ENCODE data around the gene PTGDS. TPM values are rescaled to one million over a fixed set of nuclear protein-coding genes. Genes with fewer than 3 reads are reported as not detected.

Gene PTGDS
- total and polyA plus RNA-seq, 9 of the 15 experiments (the other 6 are each of a cell fraction or from before 2014, with no cell fraction given) = 0.46 to 7.1 (median 2.0) TPM

- TF ChIP-seq, protein P1, sequence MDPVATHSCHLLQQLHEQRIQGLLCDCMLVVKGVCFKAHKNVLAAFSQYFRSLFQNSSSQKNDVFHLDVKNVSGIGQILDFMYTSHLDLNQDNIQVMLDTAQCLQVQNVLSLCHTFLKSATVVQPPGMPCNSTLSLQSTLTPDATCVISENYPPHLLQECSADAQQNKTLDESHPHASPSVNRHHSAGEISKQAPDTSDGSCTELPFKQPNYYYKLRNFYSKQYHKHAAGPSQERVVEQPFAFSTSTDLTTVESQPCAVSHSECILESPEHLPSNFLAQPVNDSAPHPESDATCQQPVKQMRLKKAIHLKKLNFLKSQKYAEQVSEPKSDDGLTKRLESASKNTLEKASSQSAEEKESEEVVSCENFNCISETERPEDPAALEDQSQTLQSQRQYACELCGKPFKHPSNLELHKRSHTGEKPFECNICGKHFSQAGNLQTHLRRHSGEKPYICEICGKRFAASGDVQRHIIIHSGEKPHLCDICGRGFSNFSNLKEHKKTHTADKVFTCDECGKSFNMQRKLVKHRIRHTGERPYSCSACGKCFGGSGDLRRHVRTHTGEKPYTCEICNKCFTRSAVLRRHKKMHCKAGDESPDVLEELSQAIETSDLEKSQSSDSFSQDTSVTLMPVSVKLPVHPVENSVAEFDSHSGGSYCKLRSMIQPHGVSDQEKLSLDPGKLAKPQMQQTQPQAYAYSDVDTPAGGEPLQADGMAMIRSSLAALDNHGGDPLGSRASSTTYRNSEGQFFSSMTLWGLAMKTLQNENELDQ (CRISPR knock-in tag; IDR thresholded peaks at IDR 0.05; ENCODE audit: borderline replicate concordance) = no peak
- TF ChIP-seq, protein P2, sequence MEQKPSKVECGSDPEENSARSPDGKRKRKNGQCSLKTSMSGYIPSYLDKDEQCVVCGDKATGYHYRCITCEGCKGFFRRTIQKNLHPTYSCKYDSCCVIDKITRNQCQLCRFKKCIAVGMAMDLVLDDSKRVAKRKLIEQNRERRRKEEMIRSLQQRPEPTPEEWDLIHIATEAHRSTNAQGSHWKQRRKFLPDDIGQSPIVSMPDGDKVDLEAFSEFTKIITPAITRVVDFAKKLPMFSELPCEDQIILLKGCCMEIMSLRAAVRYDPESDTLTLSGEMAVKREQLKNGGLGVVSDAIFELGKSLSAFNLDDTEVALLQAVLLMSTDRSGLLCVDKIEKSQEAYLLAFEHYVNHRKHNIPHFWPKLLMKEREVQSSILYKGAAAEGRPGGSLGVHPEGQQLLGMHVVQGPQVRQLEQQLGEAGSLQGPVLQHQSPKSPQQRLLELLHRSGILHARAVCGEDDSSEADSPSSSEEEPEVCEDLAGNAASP (IDR thresholded peaks at IDR 0.05) = no peak
- TF ChIP-seq, protein P3, sequence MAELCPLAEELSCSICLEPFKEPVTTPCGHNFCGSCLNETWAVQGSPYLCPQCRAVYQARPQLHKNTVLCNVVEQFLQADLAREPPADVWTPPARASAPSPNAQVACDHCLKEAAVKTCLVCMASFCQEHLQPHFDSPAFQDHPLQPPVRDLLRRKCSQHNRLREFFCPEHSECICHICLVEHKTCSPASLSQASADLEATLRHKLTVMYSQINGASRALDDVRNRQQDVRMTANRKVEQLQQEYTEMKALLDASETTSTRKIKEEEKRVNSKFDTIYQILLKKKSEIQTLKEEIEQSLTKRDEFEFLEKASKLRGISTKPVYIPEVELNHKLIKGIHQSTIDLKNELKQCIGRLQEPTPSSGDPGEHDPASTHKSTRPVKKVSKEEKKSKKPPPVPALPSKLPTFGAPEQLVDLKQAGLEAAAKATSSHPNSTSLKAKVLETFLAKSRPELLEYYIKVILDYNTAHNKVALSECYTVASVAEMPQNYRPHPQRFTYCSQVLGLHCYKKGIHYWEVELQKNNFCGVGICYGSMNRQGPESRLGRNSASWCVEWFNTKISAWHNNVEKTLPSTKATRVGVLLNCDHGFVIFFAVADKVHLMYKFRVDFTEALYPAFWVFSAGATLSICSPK (IDR thresholded peaks at IDR 0.05; ENCODE audit: borderline replicate concordance) = no peak
- TF ChIP-seq BCOR (IDR thresholded peaks at IDR 0.05) (no peak), ZNF398 (CRISPR knock-in tag; IDR thresholded peaks at IDR 0.05) (no peak), HMGN3 (IDR thresholded peaks at IDR 0.05; ENCODE audit: borderline replicate concordance, extremely low read depth, insufficient read length, low read depth, low read length) (peak; percentile 68), ZZZ3 (IDR thresholded peaks at IDR 0.05) (no peak), ZBED1 (IDR thresholded peaks at IDR 0.05) (no peak), POU5F1 (IDR thresholded peaks at IDR 0.05; ENCODE audit: borderline replicate concordance, low read depth, low read length, partially characterized antibody) (no peak), NBN (IDR thresholded peaks at IDR 0.05; ENCODE audit: low read depth) (no peak), NFRKB (IDR thresholded peaks at IDR 0.05; ENCODE audit: low read depth) (no peak), TRIM24 (IDR thresholded peaks at IDR 0.05) (no peak), ETV6 (IDR thresholded peaks at IDR 0.05; ENCODE audit: borderline replicate concordance in 1 of 2, low read depth in 2 of 2, low read length in 1 of 2) (no peak), ETV6 (CRISPR knock-in tag; IDR thresholded peaks at IDR 0.05; ENCODE audit: borderline replicate concordance) (no peak), DDX20 (tag; IDR thresholded peaks at IDR 0.05; ENCODE audit: low read depth) (no peak), ZNF830 (CRISPR knock-in tag; IDR thresholded peaks at IDR 0.05) (no peak), TRIM28 (IDR thresholded peaks at IDR 0.05) (no peak), ZNF280B (CRISPR knock-in tag; IDR thresholded peaks at IDR 0.05) (no peak)
Observed at GRCh38 chr9:136949817-136950655, 27.3 kb upstream of the PTGDS start (continued).
